RWPE2 (cell line): ENCODE data around the gene KNDC1.

Experiments used
- ATAC-seq: fragments of 200-7000 bp; cut with Tn5 transposase; 3 replicates; pipeline ENCODE4 v1.9.1; 2021; ENCODE audit warnings: low read depth
- DNase-seq: peaks from one replicate; pipeline ENCODE4 v3.0.0-alpha.2; 2020; ENCODE audit warnings: low spot score
- H3K27ac ChIP-seq: fragments of 450-650 bp; 2 replicates; pipeline ENCODE4 v1.5.1; 2017; ENCODE audit warnings: mild to moderate bottlenecking; ENCODE audit not compliant: poor library complexity, severe bottlenecking
- H3K27me3 ChIP-seq: fragments of 250-450 bp; sonication (Bioruptor Pico); 2 replicates; pipeline ENCODE4 v1.5.1; 2021; ENCODE audit warnings: mild to moderate bottlenecking, moderate library complexity; ENCODE audit not compliant: insufficient read depth, poor library complexity, severe bottlenecking
- H3K36me3 ChIP-seq: fragments of 250-450 bp; sonication (Bioruptor Pico); 2 replicates; pipeline ENCODE4 v1.5.1; 2020; ENCODE audit warnings: low read depth, mild to moderate bottlenecking, moderate library complexity
- H3K4me1 ChIP-seq: fragments of 250-450 bp; sonication (Bioruptor Pico); 2 replicates; pipeline ENCODE4 v1.5.1; 2021; ENCODE audit warnings: mild to moderate bottlenecking, moderate library complexity; ENCODE audit not compliant: insufficient read depth, poor library complexity, severe bottlenecking
- H3K4me3 ChIP-seq: fragments of 250-450 bp; sonication (Bioruptor Pico); 2 replicates; pipeline ENCODE4 v1.5.1; 2021; ENCODE audit warnings: mild to moderate bottlenecking, moderate library complexity; ENCODE audit not compliant: severe bottlenecking
- H3K9me3 ChIP-seq: fragments of 250-450 bp; sonication (Bioruptor Pico); 2 replicates; pipeline ENCODE4 v1.5.1; 2021; ENCODE audit warnings: mild to moderate bottlenecking, moderate library complexity; ENCODE audit not compliant: severe bottlenecking
- CTCF ChIP-seq: fragments of 450-650 bp; IDR thresholded peaks from one replicate; pipeline ENCODE4 v1.5.1; 2017; ENCODE audit warnings: mild to moderate bottlenecking, moderate library complexity; ENCODE audit not compliant: poor library complexity, severe bottlenecking

KNDC1 gene

GRCh38 chr10:133270204-133270603 is 110.2 kb downstream of the KNDC1 start:
- H3K27me3 ChIP-seq: no peaks in the 10 kb centered on the region
- H3K4me1 ChIP-seq: peaks cover 6% of the 10 kb centered on the region
- H3K4me3 ChIP-seq: no peak overlapping the region
- no peaks in the 10 kb centered on the region for H3K9me3 ChIP-seq
- peaks cover 20% of the 10 kb centered on the region for H3K36me3 ChIP-seq
- DNase-seq (no peak), ATAC-seq (no peak)
- no peak overlapping the region for H3K27ac ChIP-seq
- TF ChIP-seq CTCF: no peak

GRCh38 chr10:133270773-133271297 is 110.8 kb downstream of the KNDC1 start:
- no peaks in the 10 kb centered on the region for H3K27me3 ChIP-seq
- TF ChIP-seq CTCF: no peak
- ATAC-seq: no peak

GRCh38 chr10:133271521-133272300 is 111.7 kb downstream of the KNDC1 start:
- H3K36me3 ChIP-seq: peaks cover 20% of the 10 kb centered on the region
- ATAC-seq (no peak), DNase-seq (no peak)
- H3K27me3 ChIP-seq: no peaks in the 10 kb centered on the region
- H3K4me3 ChIP-seq: no peak overlapping the region
- H3K27ac ChIP-seq: no peak overlapping the region
- TF ChIP-seq CTCF: no peak
- H3K9me3 ChIP-seq: no peaks in the 10 kb centered on the region
- H3K4me1 ChIP-seq: peaks cover 13% of the 10 kb centered on the region

More at GRCh38 chr10:133270773-133271297, 110.8 kb downstream of the KNDC1 start:
- no peak for DNase-seq
- no peaks in the 10 kb centered on the region for H3K9me3 ChIP-seq
- no peak overlapping the region for H3K27ac ChIP-seq
- H3K4me3 ChIP-seq: no peak overlapping the region
- H3K36me3 ChIP-seq: peaks cover 20% of the 10 kb centered on the region
- peaks cover 13% of the 10 kb centered on the region for H3K4me1 ChIP-seq

- H3K27me3 ChIP-seq: no peaks in the 10 kb centered on the region
- ATAC-seq (no peak), DNase-seq (no peak)
- peaks cover 19% of the 10 kb centered on the region for H3K4me1 ChIP-seq
- H3K9me3 ChIP-seq: no peaks in the 10 kb centered on the region
- H3K27ac ChIP-seq: no peak overlapping the region
- no peak for TF ChIP-seq CTCF
- H3K4me3 ChIP-seq: no peak overlapping the region
- H3K36me3 ChIP-seq: peaks cover 20% of the 10 kb centered on the region
Observed at GRCh38 chr10:133272301-133272963, 112.4 kb downstream of the KNDC1 start.
